ENCODE data around the gene TMX3.

- TF ChIP-seq CTCF (IDR thresholded peaks at IDR 0.05) (no peak), EP300 (IDR thresholded peaks at IDR 0.05) (no peak)
Observed at GRCh38 chr18:68742206-68742605, 27.3 kb upstream of the TMX3 start.
